ENCODE results near the gene COL6A5. TPM values are rescaled to one million over a fixed set of nuclear protein-coding genes. Genes with fewer than 3 reads are reported as not detected.

COL6A5 gene
- total RNA-seq, 1 experiment from 2014 or later: not detected

- H3K9ac ChIP-seq (ENCODE audit: low read length): no peak overlapping the region
- no peaks in the 10 kb centered on the region for H3K9me2 ChIP-seq (ENCODE audit: insufficient read depth)
- no peaks in the 10 kb centered on the region for H4K20me1 ChIP-seq (ENCODE audit: insufficient read depth)
- intact Hi-C loops (cut with micrococcal nuclease): no loop called here
- no peak overlapping the region for H3K4me3 ChIP-seq (replicated peaks in 1 of 2; ENCODE audit: low read depth in 1 of 2, low read length in 2 of 2)
- no peak for TF ChIP-seq ZNF274 (IDR thresholded peaks at IDR 0.05; ENCODE audit: low read depth, low read length)
- no peak for TF ChIP-seq REST (IDR thresholded peaks at IDR 0.05; ENCODE audit: low read depth)
- TF ChIP-seq CBX3 (IDR thresholded peaks at IDR 0.05; ENCODE audit: low read depth): no peak
- no peak for TF ChIP-seq CTCF (IDR thresholded peaks at IDR 0.05 in 2 of 3, conservative IDR thresholded peaks at IDR 0.05 in 1 of 3; ENCODE audit: borderline replicate concordance in 1 of 3, insufficient read depth in 1 of 3, low read depth in 2 of 3, low read length in 2 of 3)
- TF ChIP-seq EGR1 (IDR thresholded peaks at IDR 0.05; ENCODE audit: low read depth): no peak
- no peak for TF ChIP-seq CEBPB (IDR thresholded peaks at IDR 0.05; ENCODE audit: low read depth)
- no peak for TF ChIP-seq SIN3A (IDR thresholded peaks at IDR 0.05; ENCODE audit: low read depth)
- TF ChIP-seq POLR2A (IDR thresholded peaks at IDR 0.05; ENCODE audit: borderline replicate concordance, extremely low read depth, insufficient read depth, insufficient read length): no peak
- TF ChIP-seq TCF7L2 (IDR thresholded peaks at IDR 0.05; ENCODE audit: borderline replicate concordance, extremely low read depth, insufficient read depth, insufficient read length): no peak
- no peak for TF ChIP-seq ZBTB33 (IDR thresholded peaks at IDR 0.05; ENCODE audit: extremely low read depth, insufficient replicate concordance, low read length)
- TF ChIP-seq SP1 (IDR thresholded peaks at IDR 0.05; ENCODE audit: low read depth): no peak
- TF ChIP-seq RAD21 (IDR thresholded peaks at IDR 0.05; ENCODE audit: low read depth): no peak
- TF ChIP-seq FOSL1 (IDR thresholded peaks at IDR 0.05; ENCODE audit: low read depth): no peak
- TF ChIP-seq EZH2phosphoT487 (IDR thresholded peaks at IDR 0.05; ENCODE audit: borderline replicate concordance): no peak
- no peak for DNase-seq (ENCODE audit: low read depth, low spot score)
- no peaks in the 10 kb centered on the region for H3K79me2 ChIP-seq (ENCODE audit: insufficient read depth, low read length)
- ChIA-PET POLR2A (no interaction called here), CTCF (no interaction called here), RAD21 (ENCODE audit: low non-redundant PET in 1 of 2, low total read pairs in 2 of 2, uncharacterized antibody in 2 of 2, unreplicated experiment in 2 of 2) (no interaction called here)
- H3K27ac ChIP-seq (ENCODE audit: low read depth, low read length): no peak overlapping the region
- no TSS peak for BruUV-seq (replicated peaks)
- H3K9me3 ChIP-seq (ENCODE audit: control insufficient read depth in 1 of 2, insufficient read depth in 1 of 2, low read depth in 1 of 2, low read length in 2 of 2): no peaks in the 10 kb centered on the region
- H3K27me3 ChIP-seq (ENCODE audit: insufficient read depth, low read length): peaks cover 26% of the 10 kb centered on the region; the same call in 1 of the 2 replicates
- H2AFZ ChIP-seq (ENCODE audit: low read depth, low read length, poor library complexity, severe bottlenecking): no peak overlapping the region
- H3K4me1 ChIP-seq (ENCODE audit: control insufficient read depth in 1 of 2, insufficient read depth in 2 of 2, low read length in 2 of 2): no peaks in the 10 kb centered on the region
- H3K4me2 ChIP-seq (ENCODE audit: low read length): no peak overlapping the region
- no peak for ATAC-seq
- no peaks in the 10 kb centered on the region for H3K36me3 ChIP-seq (ENCODE audit: control insufficient read depth in 1 of 2, insufficient read depth in 2 of 2, low read length in 2 of 2)
Observed at GRCh38 chr3:130377960-130378676, 32.6 kb downstream of the COL6A5 start.
